SK-N-SH (cell line): ENCODE data around the gene SNX21.

Experiments
- CTCF ChIP-seq: fragments of 200-600 bp; sonication (generic); IDR thresholded peaks from 2 replicates; pipeline ENCODE4 v1.6.1; 2017; ENCODE audit warnings: antibody characterized with exemption, mild to moderate bottlenecking, moderate library complexity
- ELF1 ChIP-seq: IDR thresholded peaks from 2 replicates; pipeline ENCODE4 v1.4.0; 2012
- POLR2AphosphoS5 ChIP-seq: IDR thresholded peaks from 2 replicates; pipeline ENCODE4 v1.6.1; 2012; ENCODE audit warnings: low read depth, low read length
- REST ChIP-seq: IDR thresholded peaks from 2 replicates; pipeline ENCODE4 v1.6.1; 2012; ENCODE audit warnings: mild to moderate bottlenecking, low read depth, low read length, moderate library complexity
- ZBTB33 ChIP-seq: IDR thresholded peaks from 2 replicates; pipeline ENCODE4 v1.4.0; 2012; ENCODE audit warnings: low read depth, borderline replicate concordance

GRCh38 chr20:45819466-45819865, 14.1 kb upstream of the SNX21 start:
- no peak for TF ChIP-seq REST
- TF ChIP-seq ZBTB33 = no peak
- TF ChIP-seq CTCF = no peak
- no peak for TF ChIP-seq ELF1
- no peak for TF ChIP-seq POLR2AphosphoS5
